ENCODE results near the gene LIPM.

The LIPM gene

GRCh38 chr10:88850712-88851111, 48.2 kb downstream of the LIPM start:
- no peak overlapping the region for H3K27ac ChIP-seq (ENCODE audit: low read depth, low read length)
- peaks cover 0 to 17% (median 14%) of the 10 kb centered on the region in 5 donors for H3K4me1 ChIP-seq (ENCODE audit: control insufficient read depth in 5 of 5, insufficient read depth in 5 of 5, low read length in 5 of 5)
- H3K9me3 ChIP-seq (ENCODE audit: control insufficient read depth in 5 of 5, low read length in 5 of 5) = no peaks in the 10 kb centered on the region
- no peak overlapping the region for H3K4me3 ChIP-seq (ENCODE audit: low read depth in 1 of 5, low read length in 5 of 5)
- no peak overlapping the region for H3K9ac ChIP-seq (ENCODE audit: low read length in 5 of 5)
- no peaks in the 10 kb centered on the region for H3K27me3 ChIP-seq (ENCODE audit: control insufficient read depth in 5 of 5, insufficient read depth in 4 of 5, low read length in 5 of 5)
- no peaks in the 10 kb centered on the region for H3K36me3 ChIP-seq (ENCODE audit: control insufficient read depth in 5 of 5, insufficient read depth in 5 of 5, low read length in 5 of 5)

GRCh38 chr10:88851706-88852105, 49.2 kb downstream of the LIPM start, which contains the start of gene ANKRD22:
Gene ANKRD22, minus strand, starts transcription at chr10:88851844. Its CDS starts 237 bp downstream, at chr10:88851607.
- Histone ChIP-seq H3K27me3 (ENCODE audit: control insufficient read depth in 5 of 5, insufficient read depth in 4 of 5, low read length in 5 of 5) (no peaks in the 10 kb centered on the region), H3K4me1 (ENCODE audit: control insufficient read depth in 5 of 5, insufficient read depth in 5 of 5, low read length in 5 of 5) (peaks cover 0 to 17% (median 14%) of the 10 kb centered on the region in 5 donors), H3K4me3 (ENCODE audit: low read depth in 1 of 5, low read length in 5 of 5) (no peak within 1 kb of the TSS), H3K9me3 (ENCODE audit: control insufficient read depth in 5 of 5, low read length in 5 of 5) (no peaks in the 10 kb centered on the region), H3K27ac (ENCODE audit: low read depth, low read length) (no peak within 1 kb of the TSS), H3K36me3 (ENCODE audit: control insufficient read depth in 5 of 5, insufficient read depth in 5 of 5, low read length in 5 of 5) (no peaks in the 10 kb centered on the region), H3K9ac (ENCODE audit: low read length in 5 of 5) (no peak within 1 kb of the TSS)

- Histone ChIP-seq H3K4me1 (ENCODE audit: control insufficient read depth in 5 of 5, insufficient read depth in 5 of 5, low read length in 5 of 5) (peaks cover 0 to 17% (median 14%) of the 10 kb centered on the region in 5 donors), H3K36me3 (ENCODE audit: control insufficient read depth in 5 of 5, insufficient read depth in 5 of 5, low read length in 5 of 5) (no peaks in the 10 kb centered on the region), H3K27ac (ENCODE audit: low read depth, low read length) (no peak overlapping the region), H3K4me3 (ENCODE audit: low read depth in 1 of 5, low read length in 5 of 5) (no peak overlapping the region), H3K9ac (ENCODE audit: low read length in 5 of 5) (no peak overlapping the region), H3K9me3 (ENCODE audit: control insufficient read depth in 5 of 5, low read length in 5 of 5) (no peaks in the 10 kb centered on the region), H3K27me3 (ENCODE audit: control insufficient read depth in 5 of 5, insufficient read depth in 4 of 5, low read length in 5 of 5) (no peaks in the 10 kb centered on the region)
Measured at GRCh38 chr10:88852327-88852726, 49.8 kb downstream of the LIPM start.

- no peak overlapping the region for H3K4me3 ChIP-seq (ENCODE audit: low read depth in 1 of 5, low read length in 5 of 5)
- no peak overlapping the region for H3K27ac ChIP-seq (ENCODE audit: low read depth, low read length)
- H3K27me3 ChIP-seq (ENCODE audit: control insufficient read depth in 5 of 5, insufficient read depth in 4 of 5, low read length in 5 of 5) = no peaks in the 10 kb centered on the region
- no peak overlapping the region for H3K9ac ChIP-seq (ENCODE audit: low read length in 5 of 5)
- H3K9me3 ChIP-seq (ENCODE audit: control insufficient read depth in 5 of 5, low read length in 5 of 5) = no peaks in the 10 kb centered on the region
- peaks cover 0 to 17% (median 14%) of the 10 kb centered on the region in 5 donors for H3K4me1 ChIP-seq (ENCODE audit: control insufficient read depth in 5 of 5, insufficient read depth in 5 of 5, low read length in 5 of 5)
- H3K36me3 ChIP-seq (ENCODE audit: control insufficient read depth in 5 of 5, insufficient read depth in 5 of 5, low read length in 5 of 5) = no peaks in the 10 kb centered on the region
Measured at GRCh38 chr10:88853155-88853881, 50.8 kb downstream of the LIPM start.

- Histone ChIP-seq H3K9me3 (ENCODE audit: control insufficient read depth in 5 of 5, low read length in 5 of 5) (no peaks in the 10 kb centered on the region), H3K9ac (ENCODE audit: low read length in 5 of 5) (no peak overlapping the region), H3K27me3 (ENCODE audit: control insufficient read depth in 5 of 5, insufficient read depth in 4 of 5, low read length in 5 of 5) (no peaks in the 10 kb centered on the region), H3K36me3 (ENCODE audit: control insufficient read depth in 5 of 5, insufficient read depth in 5 of 5, low read length in 5 of 5) (no peaks in the 10 kb centered on the region), H3K4me3 (ENCODE audit: low read depth in 1 of 5, low read length in 5 of 5) (no peak overlapping the region), H3K27ac (ENCODE audit: low read depth, low read length) (no peak overlapping the region), H3K4me1 (ENCODE audit: control insufficient read depth in 5 of 5, insufficient read depth in 5 of 5, low read length in 5 of 5) (peaks cover 0 to 17% (median 12%) of the 10 kb centered on the region in 5 donors)
Measured at GRCh38 chr10:88854684-88855083, 52.2 kb downstream of the LIPM start.

- Histone ChIP-seq H3K27me3 (ENCODE audit: control insufficient read depth in 5 of 5, insufficient read depth in 4 of 5, low read length in 5 of 5) (no peaks in the 10 kb centered on the region), H3K27ac (ENCODE audit: low read depth, low read length) (no peak overlapping the region), H3K9ac (ENCODE audit: low read length in 5 of 5) (no peak overlapping the region), H3K4me3 (ENCODE audit: low read depth in 1 of 5, low read length in 5 of 5) (no peak overlapping the region), H3K36me3 (ENCODE audit: control insufficient read depth in 5 of 5, insufficient read depth in 5 of 5, low read length in 5 of 5) (no peaks in the 10 kb centered on the region), H3K9me3 (ENCODE audit: control insufficient read depth in 5 of 5, low read length in 5 of 5) (no peaks in the 10 kb centered on the region), H3K4me1 (ENCODE audit: control insufficient read depth in 5 of 5, insufficient read depth in 5 of 5, low read length in 5 of 5) (peaks cover 0 to 11% (median under 1%) of the 10 kb centered on the region in 5 donors)
Measured at GRCh38 chr10:88857831-88858230, 55.3 kb downstream of the LIPM start.

DNA sequence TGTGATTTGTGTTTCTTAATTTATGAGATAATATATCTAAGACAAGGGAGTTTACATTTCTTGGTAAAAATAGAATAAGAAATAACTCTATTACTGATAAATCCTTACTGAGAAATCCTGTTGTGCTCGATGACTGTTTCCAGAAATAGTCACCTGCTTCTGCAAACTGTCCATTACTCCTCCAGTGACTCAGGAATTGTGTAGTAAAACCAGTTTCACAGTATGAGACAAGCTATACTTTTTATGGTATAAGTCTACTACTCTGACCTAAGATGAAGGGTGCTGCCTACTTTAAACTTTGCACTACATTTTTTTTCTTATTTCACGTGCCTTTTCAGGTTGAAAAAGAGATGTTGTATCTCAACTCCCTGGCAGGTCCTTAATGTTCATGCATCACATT, 56.0 kb downstream of the LIPM start:
- H3K36me3 ChIP-seq (ENCODE audit: control insufficient read depth in 5 of 5, insufficient read depth in 5 of 5, low read length in 5 of 5) = no peaks in the 10 kb centered on the region
- H3K4me1 ChIP-seq (ENCODE audit: control insufficient read depth in 5 of 5, insufficient read depth in 5 of 5, low read length in 5 of 5) = peaks cover 0 to 5% (median 0%) of the 10 kb centered on the region in 5 donors
- H3K27ac ChIP-seq (ENCODE audit: low read depth, low read length) = no peak overlapping the region
- H3K27me3 ChIP-seq (ENCODE audit: control insufficient read depth in 5 of 5, insufficient read depth in 4 of 5, low read length in 5 of 5) = no peaks in the 10 kb centered on the region
- no peaks in the 10 kb centered on the region for H3K9me3 ChIP-seq (ENCODE audit: control insufficient read depth in 5 of 5, low read length in 5 of 5)
- no peak overlapping the region for H3K4me3 ChIP-seq (ENCODE audit: low read depth in 1 of 5, low read length in 5 of 5)
- no peak overlapping the region for H3K9ac ChIP-seq (ENCODE audit: low read length in 5 of 5)

- peaks cover 0 to 4% (median 0%) of the 10 kb centered on the region in 5 donors for H3K4me1 ChIP-seq (ENCODE audit: control insufficient read depth in 5 of 5, insufficient read depth in 5 of 5, low read length in 5 of 5)
- H3K9ac ChIP-seq (ENCODE audit: low read length in 5 of 5) = no peak overlapping the region
- no peak overlapping the region for H3K4me3 ChIP-seq (ENCODE audit: low read depth in 1 of 5, low read length in 5 of 5)
- no peaks in the 10 kb centered on the region for H3K36me3 ChIP-seq (ENCODE audit: control insufficient read depth in 5 of 5, insufficient read depth in 5 of 5, low read length in 5 of 5)
- no peaks in the 10 kb centered on the region for H3K27me3 ChIP-seq (ENCODE audit: control insufficient read depth in 5 of 5, insufficient read depth in 4 of 5, low read length in 5 of 5)
- H3K9me3 ChIP-seq (ENCODE audit: control insufficient read depth in 5 of 5, low read length in 5 of 5) = no peaks in the 10 kb centered on the region
- no peak overlapping the region for H3K27ac ChIP-seq (ENCODE audit: low read depth, low read length)
Measured at GRCh38 chr10:88861036-88861435, 58.5 kb downstream of the LIPM start.

DNA sequence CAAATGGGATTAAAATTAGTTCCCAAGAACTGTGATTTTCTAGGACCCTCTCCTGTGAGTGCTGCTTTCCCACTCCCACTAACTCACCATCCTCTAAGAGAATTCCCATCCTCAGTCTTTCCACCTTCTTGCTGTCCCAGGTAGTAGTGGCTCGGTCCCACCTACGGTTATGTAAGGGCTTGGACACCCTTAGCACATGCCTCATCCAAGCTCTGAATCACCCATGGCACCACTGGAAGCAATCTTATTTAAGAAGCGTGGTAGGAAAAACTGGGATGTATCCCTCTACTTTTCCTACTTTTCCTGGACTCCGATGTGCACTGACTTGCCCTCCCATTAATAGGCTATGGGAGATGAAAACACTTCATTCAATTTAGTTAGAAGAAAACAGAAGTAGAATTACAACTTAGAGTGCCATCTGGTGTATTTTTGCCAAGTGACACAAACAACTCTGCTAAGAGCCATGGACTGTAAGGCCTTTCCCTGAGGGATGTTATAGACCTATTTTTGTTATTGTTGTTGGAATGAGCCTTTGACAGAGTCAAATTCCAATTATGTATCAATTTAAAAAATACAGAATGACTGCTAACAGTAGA, 62.8 kb downstream of the LIPM start:
- H3K27ac ChIP-seq (ENCODE audit: low read depth, low read length) = no peak overlapping the region
- peaks cover 0 to 4% (median 0%) of the 10 kb centered on the region in 5 donors for H3K4me1 ChIP-seq (ENCODE audit: control insufficient read depth in 5 of 5, insufficient read depth in 5 of 5, low read length in 5 of 5)
- H3K36me3 ChIP-seq (ENCODE audit: control insufficient read depth in 5 of 5, insufficient read depth in 5 of 5, low read length in 5 of 5) = no peaks in the 10 kb centered on the region

DNA sequence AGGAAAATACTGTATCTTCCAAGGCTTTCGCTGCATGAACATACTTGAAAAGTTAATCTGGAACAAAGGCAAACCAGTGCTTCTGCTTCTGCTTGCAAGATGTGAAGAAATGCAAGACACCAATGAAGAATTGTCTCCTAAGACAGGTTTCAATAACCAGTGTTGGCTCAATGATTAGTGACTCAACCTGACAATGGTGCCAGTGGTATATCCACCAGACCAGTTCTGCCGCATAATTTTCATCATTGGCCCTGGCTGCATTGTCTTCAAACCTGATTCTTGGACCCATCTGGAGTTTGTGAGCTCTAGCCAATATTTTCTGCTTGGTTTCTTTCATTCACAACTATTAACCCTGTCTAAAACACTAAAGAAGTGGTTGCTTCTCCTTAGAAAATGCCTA, 63.9 kb downstream of the LIPM start:
- Histone ChIP-seq H3K27ac (ENCODE audit: low read depth, low read length) (no peak overlapping the region), H3K9me3 (ENCODE audit: control insufficient read depth in 5 of 5, low read length in 5 of 5) (no peaks in the 10 kb centered on the region), H3K4me1 (ENCODE audit: control insufficient read depth in 5 of 5, insufficient read depth in 5 of 5, low read length in 5 of 5) (peaks cover 0 to 4% (median 0%) of the 10 kb centered on the region in 5 donors), H3K9ac (ENCODE audit: low read length in 5 of 5) (no peak overlapping the region), H3K4me3 (ENCODE audit: low read depth in 1 of 5, low read length in 5 of 5) (no peak overlapping the region), H3K27me3 (ENCODE audit: control insufficient read depth in 5 of 5, insufficient read depth in 4 of 5, low read length in 5 of 5) (no peaks in the 10 kb centered on the region), H3K36me3 (ENCODE audit: control insufficient read depth in 5 of 5, insufficient read depth in 5 of 5, low read length in 5 of 5) (no peaks in the 10 kb centered on the region)

More for the DNA sequence above, 62.8 kb downstream of the LIPM start:
- Histone ChIP-seq H3K4me3 (ENCODE audit: low read depth in 1 of 5, low read length in 5 of 5) (no peak overlapping the region), H3K9me3 (ENCODE audit: control insufficient read depth in 5 of 5, low read length in 5 of 5) (no peaks in the 10 kb centered on the region), H3K9ac (ENCODE audit: low read length in 5 of 5) (peak overlapping the region in 1 of 5 donors; percentile 39), H3K27me3 (ENCODE audit: control insufficient read depth in 5 of 5, insufficient read depth in 4 of 5, low read length in 5 of 5) (no peaks in the 10 kb centered on the region)

All from subcutaneous abdominal adipose tissue (tissue), 5 donors.